ENCODE results near the gene SNX8. TPM values are rescaled to one million over a fixed set of nuclear protein-coding genes. Genes with fewer than 3 reads are reported as not detected.

SNX8 gene
- total and polyA plus RNA-seq, 2 of the 8 experiments (the other 6 are each of a cell fraction or from before 2014, with no cell fraction given), result 46.2 to 70.8 TPM

DNA sequence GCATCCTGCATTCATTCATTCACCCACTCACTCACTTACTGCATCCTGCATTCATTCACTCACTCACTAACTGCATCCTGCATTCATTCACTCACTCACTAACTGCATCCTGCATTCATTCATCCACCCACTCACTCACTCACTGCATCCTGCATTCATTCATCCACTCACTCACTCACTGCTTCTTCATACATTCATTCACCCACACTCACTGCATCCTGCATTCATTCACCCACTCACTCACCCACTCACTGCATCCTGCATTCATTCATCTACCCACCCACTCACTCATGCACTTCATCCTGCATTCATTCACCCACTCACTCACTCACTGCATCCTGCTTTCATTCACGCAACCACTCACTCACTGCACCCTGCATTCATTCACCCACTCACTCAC lies 1.5 kb upstream of the SNX8 start:
- CTCF ChIA-PET (ENCODE audit: partially characterized antibody), result no interaction called here
- H4K20me1 ChIP-seq (replicated peaks in 1 of 2; ENCODE audit: control insufficient read depth in 1 of 2, insufficient read depth in 2 of 2, low read length in 2 of 2), result no peaks in the 10 kb centered on the region
- no peak overlapping the region for H4K8ac ChIP-seq (ENCODE audit: extremely low read depth, insufficient read depth, low read length)
- peaks cover 0 to 21% of the 10 kb centered on the region in 2 experiments; a peak in 2 of 4 replicates for H3K79me2 ChIP-seq (ENCODE audit: control insufficient read depth in 1 of 2, insufficient read depth in 2 of 2, low read length in 2 of 2)
- no peaks in the 10 kb centered on the region for H3K36me3 ChIP-seq (ENCODE audit: control insufficient read depth in 2 of 4, insufficient read depth in 4 of 4, low read length in 3 of 4)
- H3K79me1 ChIP-seq (ENCODE audit: low read depth, low read length), result peaks cover 8% of the 10 kb centered on the region; the same call in 1 of the 2 replicates
- no peak overlapping the region for H2BK120ac ChIP-seq (replicated peaks; ENCODE audit: low read depth, low read length)
- H2AFZ ChIP-seq (ENCODE audit: low read length), result no peak overlapping the region
- FAIRE-seq, result no peak
- H3K4me3 ChIP-seq (ENCODE audit: extremely low read depth in 1 of 4, insufficient read depth in 2 of 4, low read depth in 3 of 4, low read length in 4 of 4), result no peak overlapping the region
- no peak overlapping the region for H3K4me2 ChIP-seq (ENCODE audit: insufficient read depth in 1 of 2, low read depth in 2 of 2, low read length in 2 of 2)
- no peak overlapping the region for H3K18ac ChIP-seq (ENCODE audit: extremely low read depth, low read length)
- POLR2A ChIA-PET (ENCODE audit: partially characterized antibody), result no interaction called here
- no peak overlapping the region for H2BK5ac ChIP-seq (ENCODE audit: low read depth, low read length)
- peak overlapping the region; percentile 95; the same call in 1 of the 2 replicates for H2AK5ac ChIP-seq (ENCODE audit: low read depth, low read length)
- no peak for DNase-seq (ENCODE audit: low read depth in 1 of 2, low spot score in 2 of 2)
- peaks cover 6% of the 10 kb centered on the region; the same call in 1 of the 2 replicates for H3K23me2 ChIP-seq (ENCODE audit: low read depth, low read length)
- H3K27me3 ChIP-seq (replicated peaks in 1 of 4; ENCODE audit: control insufficient read depth in 3 of 4, extremely low read depth in 1 of 4, insufficient read depth in 3 of 4, low read length in 3 of 4), result no peaks in the 10 kb centered on the region
- H3K14ac ChIP-seq (ENCODE audit: insufficient read length), result no peak overlapping the region
- no peak overlapping the region for H2BK20ac ChIP-seq (ENCODE audit: low read length)
- no peak overlapping the region for H4K5ac ChIP-seq (ENCODE audit: insufficient read length, low read depth, low read length)
- no peaks in the 10 kb centered on the region for H3K9me3 ChIP-seq (ENCODE audit: insufficient read depth in 2 of 2, low read depth in 1 of 2, low read length in 1 of 2)
- H3K56ac ChIP-seq (replicated peaks; ENCODE audit: insufficient read length, low read depth, low read length), result no peak overlapping the region
- H3K23ac ChIP-seq (ENCODE audit: insufficient read length), result no peak overlapping the region
- H2BK15ac ChIP-seq (ENCODE audit: low read length), result no peak overlapping the region
- 82% methylated on average over 1 of the region's 1 CpG; no CpG with 5 or more reads in 1 of the 2 experiments for WGBS, 2 experiments (ENCODE audit: extremely low coverage in 1 of 2, insufficient coverage in 1 of 2, insufficient read length in 1 of 2, insufficient replicate concordance in 2 of 2, low coverage in 1 of 2, low lambda C conversion rate in 2 of 2, missing lambda C conversion rate in 1 of 2)
- TF ChIP-seq KDM5A (IDR thresholded peaks at IDR 0.05; ENCODE audit: low read length) (no peak), BCL11A (IDR thresholded peaks at IDR 0.05; ENCODE audit: low read depth in 2 of 2, low read length in 2 of 2) (no peak), CBX5 (IDR thresholded peaks at IDR 0.05; ENCODE audit: low read depth, low read length) (no peak), SP4 (IDR thresholded peaks at IDR 0.05; ENCODE audit: low read length) (no peak), CEBPB (IDR thresholded peaks at IDR 0.05; ENCODE audit: low read depth, low read length) (no peak), SIRT6 (IDR thresholded peaks at IDR 0.05; ENCODE audit: low read length) (no peak), SUZ12 (IDR thresholded peaks at IDR 0.05; ENCODE audit: low read length) (no peak), GABPA (IDR thresholded peaks at IDR 0.05; ENCODE audit: borderline replicate concordance, insufficient read depth, low read length) (no peak), TCF12 (IDR thresholded peaks at IDR 0.05; ENCODE audit: low read depth, low read length) (no peak), SP2 (IDR thresholded peaks at IDR 0.05; ENCODE audit: low read length) (no peak)
- TF ChIP-seq, protein P1, sequence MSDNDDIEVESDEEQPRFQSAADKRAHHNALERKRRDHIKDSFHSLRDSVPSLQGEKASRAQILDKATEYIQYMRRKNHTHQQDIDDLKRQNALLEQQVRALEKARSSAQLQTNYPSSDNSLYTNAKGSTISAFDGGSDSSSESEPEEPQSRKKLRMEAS (IDR thresholded peaks at IDR 0.05), result no peak
- H3K4me1 ChIP-seq (replicated peaks in 1 of 4; ENCODE audit: control insufficient read depth in 3 of 4, insufficient read depth in 4 of 4, low read length in 3 of 4), result peaks cover 0 to 2% (median 0%) of the 10 kb centered on the region in 4 experiments; a peak in 1 of 7 replicates
- H3K4ac ChIP-seq (replicated peaks; ENCODE audit: insufficient read length, low read depth, low read length), result no peak overlapping the region
- no peak overlapping the region for H3K27ac ChIP-seq (ENCODE audit: low read depth, low read length)
- peak overlapping the region; percentile 17; the same call in 1 of the 2 replicates for H2BK12ac ChIP-seq (ENCODE audit: low read depth, low read length)
- no peak overlapping the region for H3K9ac ChIP-seq (replicated peaks in 1 of 4; ENCODE audit: extremely low read depth in 1 of 4, low read depth in 3 of 4, low read length in 3 of 4)
- H4K91ac ChIP-seq (replicated peaks; ENCODE audit: insufficient read length, low read length), result no peak overlapping the region
